ENCODE results near the gene NDEL1.
A peak's percentile ranks its signal among the peaks of the same experiment; 100 is the strongest.

The NDEL1 gene

GRCh38 chr17:8466873-8467272 lies 31.2 kb downstream of the NDEL1 start:
- Histone ChIP-seq H4K91ac (ENCODE audit: low read length) (no peak overlapping the region), H3K4me3 (ENCODE audit: insufficient read depth in 1 of 2, low read depth in 1 of 2, low read length in 2 of 2) (no peak overlapping the region), H2AK5ac (ENCODE audit: low read length, severe bottlenecking) (no peak overlapping the region), H2BK12ac (ENCODE audit: low read length in 2 of 2) (no peak overlapping the region), H4K8ac (ENCODE audit: low read length) (no peak overlapping the region), H3K4me1 (ENCODE audit: control insufficient read depth, insufficient read depth, low read depth, low read length) (peaks cover 5% of the 10 kb centered on the region), H3K36me3 (ENCODE audit: control insufficient read depth in 1 of 2, insufficient read depth in 2 of 2, low read depth in 1 of 2, low read length in 2 of 2) (peaks cover 69% of the 10 kb centered on the region in 2 experiments), H2BK5ac (ENCODE audit: low read depth, low read length, poor library complexity, severe bottlenecking) (no peak overlapping the region), H3K18ac (ENCODE audit: low read depth in 1 of 2, low read length in 2 of 2) (no peak overlapping the region), H3K79me1 (replicated peaks; ENCODE audit: low read length, poor library complexity, severe bottlenecking) (peaks cover 52% of the 10 kb centered on the region), H2BK15ac (ENCODE audit: low read depth, poor library complexity, severe bottlenecking) (no peak overlapping the region), H3K23ac (ENCODE audit: low read length in 2 of 2) (no peak overlapping the region), H3K9ac (ENCODE audit: low read length) (peak overlapping the region; percentile 1), H3K27ac (ENCODE audit: low read length, poor library complexity, severe bottlenecking) (no peak overlapping the region), H3K4ac (ENCODE audit: low read depth in 1 of 2, low read length in 2 of 2) (no peak overlapping the region), H3K14ac (ENCODE audit: low read length in 2 of 2) (no peak overlapping the region), H2AFZ (ENCODE audit: low read depth, low read length) (no peak overlapping the region), H3K4me2 (ENCODE audit: low read length, poor library complexity, severe bottlenecking) (no peak overlapping the region), H2BK120ac (ENCODE audit: low read depth, low read length) (no peak overlapping the region), H3K9me3 (ENCODE audit: control insufficient read depth, low read length) (no peaks in the 10 kb centered on the region), H3K27me3 (ENCODE audit: control insufficient read depth in 1 of 2, insufficient read depth in 1 of 2, low read length in 2 of 2) (no peaks in the 10 kb centered on the region)
- WGBS: 96% methylated on average over 21 of the region's 21 CpGs
- no peak for DNase-seq

- H3K79me1 ChIP-seq (replicated peaks; ENCODE audit: low read length, poor library complexity, severe bottlenecking): peaks cover 52% of the 10 kb centered on the region
- H3K18ac ChIP-seq (ENCODE audit: low read depth in 1 of 2, low read length in 2 of 2): no peak overlapping the region
- peak overlapping the region in 1 of 2 experiments; percentile 16 for H2BK12ac ChIP-seq (ENCODE audit: low read length in 2 of 2)
- H3K4me1 ChIP-seq (ENCODE audit: control insufficient read depth, insufficient read depth, low read depth, low read length): peaks cover 5% of the 10 kb centered on the region
- no peak overlapping the region for H4K8ac ChIP-seq (ENCODE audit: low read length)
- H3K27me3 ChIP-seq (ENCODE audit: control insufficient read depth in 1 of 2, insufficient read depth in 1 of 2, low read length in 2 of 2): no peaks in the 10 kb centered on the region
- no peak overlapping the region for H3K14ac ChIP-seq (ENCODE audit: low read length in 2 of 2)
- no peak overlapping the region for H2AK5ac ChIP-seq (ENCODE audit: low read length, severe bottlenecking)
- H3K36me3 ChIP-seq (ENCODE audit: control insufficient read depth in 1 of 2, insufficient read depth in 2 of 2, low read depth in 1 of 2, low read length in 2 of 2): peaks cover 69 to 71% of the 10 kb centered on the region in 2 experiments
- H2BK120ac ChIP-seq (ENCODE audit: low read depth, low read length): no peak overlapping the region
- no peak overlapping the region for H3K4me2 ChIP-seq (ENCODE audit: low read length, poor library complexity, severe bottlenecking)
- DNase-seq: no peak
- H2BK15ac ChIP-seq (ENCODE audit: low read depth, poor library complexity, severe bottlenecking): no peak overlapping the region
- H3K9ac ChIP-seq (ENCODE audit: low read length): no peak overlapping the region
- no peak overlapping the region for H2AFZ ChIP-seq (ENCODE audit: low read depth, low read length)
- H3K4me3 ChIP-seq (ENCODE audit: insufficient read depth in 1 of 2, low read depth in 1 of 2, low read length in 2 of 2): no peak overlapping the region
- no peak overlapping the region for H3K23ac ChIP-seq (ENCODE audit: low read length in 2 of 2)
- H3K9me3 ChIP-seq (ENCODE audit: control insufficient read depth, low read length): no peaks in the 10 kb centered on the region
- WGBS: 89% methylated on average over 14 of the region's 16 CpGs
- no peak overlapping the region for H3K4ac ChIP-seq (ENCODE audit: low read depth in 1 of 2, low read length in 2 of 2)
- no peak overlapping the region for H3K27ac ChIP-seq (ENCODE audit: low read length, poor library complexity, severe bottlenecking)
- H4K91ac ChIP-seq (ENCODE audit: low read length): no peak overlapping the region
- H2BK5ac ChIP-seq (ENCODE audit: low read depth, low read length, poor library complexity, severe bottlenecking): no peak overlapping the region
Observed at GRCh38 chr17:8467527-8467926, 31.8 kb downstream of the NDEL1 start.

- no peak overlapping the region for H2BK12ac ChIP-seq (ENCODE audit: low read length in 2 of 2)
- H2BK120ac ChIP-seq (ENCODE audit: low read depth, low read length): no peak overlapping the region
- no peak overlapping the region for H3K4ac ChIP-seq (ENCODE audit: low read depth in 1 of 2, low read length in 2 of 2)
- no peak overlapping the region for H3K23ac ChIP-seq (ENCODE audit: low read length in 2 of 2)
- no peak overlapping the region for H3K4me2 ChIP-seq (ENCODE audit: low read length, poor library complexity, severe bottlenecking)
- no peaks in the 10 kb centered on the region for H3K9me3 ChIP-seq (ENCODE audit: control insufficient read depth, low read length)
- no peak overlapping the region for H3K14ac ChIP-seq (ENCODE audit: low read length in 2 of 2)
- no peak overlapping the region for H4K8ac ChIP-seq (ENCODE audit: low read length)
- H3K27me3 ChIP-seq (ENCODE audit: control insufficient read depth in 1 of 2, insufficient read depth in 1 of 2, low read length in 2 of 2): no peaks in the 10 kb centered on the region
- no peak overlapping the region for H3K4me3 ChIP-seq (ENCODE audit: insufficient read depth in 1 of 2, low read depth in 1 of 2, low read length in 2 of 2)
- H3K9ac ChIP-seq (ENCODE audit: low read length): no peak overlapping the region
- no peak overlapping the region for H3K27ac ChIP-seq (ENCODE audit: low read length, poor library complexity, severe bottlenecking)
- peaks cover 5% of the 10 kb centered on the region for H3K4me1 ChIP-seq (ENCODE audit: control insufficient read depth, insufficient read depth, low read depth, low read length)
- H3K18ac ChIP-seq (ENCODE audit: low read depth in 1 of 2, low read length in 2 of 2): no peak overlapping the region
- H2AK5ac ChIP-seq (ENCODE audit: low read length, severe bottlenecking): no peak overlapping the region
- no peak overlapping the region for H2AFZ ChIP-seq (ENCODE audit: low read depth, low read length)
- no peak overlapping the region for H4K91ac ChIP-seq (ENCODE audit: low read length)
- peaks cover 70 to 71% of the 10 kb centered on the region in 2 experiments for H3K36me3 ChIP-seq (ENCODE audit: control insufficient read depth in 1 of 2, insufficient read depth in 2 of 2, low read depth in 1 of 2, low read length in 2 of 2)
- WGBS: 95% methylated on average over 9 of the region's 9 CpGs
- H2BK5ac ChIP-seq (ENCODE audit: low read depth, low read length, poor library complexity, severe bottlenecking): no peak overlapping the region
- DNase-seq: no peak
- no peak overlapping the region for H2BK15ac ChIP-seq (ENCODE audit: low read depth, poor library complexity, severe bottlenecking)
- H3K79me1 ChIP-seq (replicated peaks; ENCODE audit: low read length, poor library complexity, severe bottlenecking): peaks cover 51% of the 10 kb centered on the region
Observed at GRCh38 chr17:8468127-8468526, 32.4 kb downstream of the NDEL1 start.

GRCh38 chr17:8468980-8469379 lies 33.3 kb downstream of the NDEL1 start:
- H3K14ac ChIP-seq (ENCODE audit: low read length in 2 of 2): no peak overlapping the region
- DNase-seq: no peak
- H3K36me3 ChIP-seq (ENCODE audit: control insufficient read depth in 1 of 2, insufficient read depth in 2 of 2, low read depth in 1 of 2, low read length in 2 of 2): peaks cover 71 to 74% of the 10 kb centered on the region in 2 experiments
- H3K4me1 ChIP-seq (ENCODE audit: control insufficient read depth, insufficient read depth, low read depth, low read length): peaks cover 5% of the 10 kb centered on the region
- H3K18ac ChIP-seq (ENCODE audit: low read depth in 1 of 2, low read length in 2 of 2): no peak overlapping the region
- no peak overlapping the region for H3K27ac ChIP-seq (ENCODE audit: low read length, poor library complexity, severe bottlenecking)
- H3K9ac ChIP-seq (ENCODE audit: low read length): peak overlapping the region; percentile 5
- no peak overlapping the region for H3K4me2 ChIP-seq (ENCODE audit: low read length, poor library complexity, severe bottlenecking)
- no peak overlapping the region for H4K91ac ChIP-seq (ENCODE audit: low read length)
- no peak overlapping the region for H2AFZ ChIP-seq (ENCODE audit: low read depth, low read length)
- no peak overlapping the region for H4K8ac ChIP-seq (ENCODE audit: low read length)
- no peak overlapping the region for H3K4me3 ChIP-seq (ENCODE audit: insufficient read depth in 1 of 2, low read depth in 1 of 2, low read length in 2 of 2)
- no peak overlapping the region for H3K23ac ChIP-seq (ENCODE audit: low read length in 2 of 2)
- peaks cover 51% of the 10 kb centered on the region for H3K79me1 ChIP-seq (replicated peaks; ENCODE audit: low read length, poor library complexity, severe bottlenecking)
- no peak overlapping the region for H2BK15ac ChIP-seq (ENCODE audit: low read depth, poor library complexity, severe bottlenecking)
- no peaks in the 10 kb centered on the region for H3K9me3 ChIP-seq (ENCODE audit: control insufficient read depth, low read length)
- WGBS: 97% methylated on average over 3 of the region's 3 CpGs
- no peak overlapping the region for H2BK5ac ChIP-seq (ENCODE audit: low read depth, low read length, poor library complexity, severe bottlenecking)
- no peaks in the 10 kb centered on the region for H3K27me3 ChIP-seq (ENCODE audit: control insufficient read depth in 1 of 2, insufficient read depth in 1 of 2, low read length in 2 of 2)
- H3K4ac ChIP-seq (ENCODE audit: low read depth in 1 of 2, low read length in 2 of 2): no peak overlapping the region
- no peak overlapping the region for H2BK12ac ChIP-seq (ENCODE audit: low read length in 2 of 2)
- no peak overlapping the region for H2AK5ac ChIP-seq (ENCODE audit: low read length, severe bottlenecking)
- H2BK120ac ChIP-seq (ENCODE audit: low read depth, low read length): no peak overlapping the region

All from mesenchymal stem cell (in vitro differentiated cells and primary cell).